Muscle of leg (tissue), 11 donors: Measurements from ENCODE around the gene TRPM6. TPM values are rescaled to one million over a fixed set of nuclear protein-coding genes. Genes with fewer than 3 reads are reported as not detected.

Source experiments
- DNase-seq: peaks from one replicate; pipeline ENCODE4 v3.0.0; 2013
- H3K27ac ChIP-seq: one replicate; pipeline ENCODE4 v1.5.1; 2013; ENCODE audit warnings: mild to moderate bottlenecking, low read length, control low read depth
- H3K27me3 ChIP-seq: one replicate; pipeline ENCODE4 v1.6.1; 2013; ENCODE audit warnings: low read length; ENCODE audit not compliant: control insufficient read depth, insufficient read depth
- H3K36me3 ChIP-seq: one replicate; pipeline ENCODE4 v1.6.1; 2013; ENCODE audit warnings: low read length; ENCODE audit not compliant: control insufficient read depth, insufficient read depth
- H3K4me1 ChIP-seq: one replicate; pipeline ENCODE4 v1.6.1; 2013; ENCODE audit warnings: low read length; ENCODE audit not compliant: control insufficient read depth, insufficient read depth
- H3K4me3 ChIP-seq: one replicate; pipeline ENCODE4 v1.5.1; 2013; ENCODE audit warnings: low read length, control low read depth
- H3K9me3 ChIP-seq: replicated peaks from 2 replicates; pipeline ENCODE4 v1.6.1; 2013; ENCODE audit warnings: low read depth, low read length; ENCODE audit not compliant: control insufficient read depth
- WGBS: methylation state at CpG from one replicate; pipeline ENCODE4 v1.1.5; 2013; ENCODE audit warnings: missing lambda C conversion rate; ENCODE audit not compliant: insufficient coverage; 5-methylcytosine and 5-hydroxymethylcytosine counted together
- polyA plus RNA-seq, 8 donors: library from polyadenylated mRNA; unstranded; fragments of 120-200 nt; gene quantifications; one replicate each; pipeline versions ENCODE4 v1.2.1 to v1.2.3, GENCODE V29; 2013; ENCODE audit warnings: inconsistent platforms in 1 of 8, low replicate concordance in 1 of 8; ENCODE audit not compliant: insufficient read length in 8 of 8, insufficient read depth in 1 of 8
- total RNA-seq: library from RNA; stranded (reverse); fragments of 120-200 nt; gene quantifications from one replicate; pipeline ENCODE4 v1.2.4, GENCODE V29; 2013

Gene TRPM6
- total and polyA plus RNA-seq, 9 donors, result 0.04 to 0.62 (median 0.08) TPM

GRCh38 chr9:74817816-74818215, 69.9 kb downstream of the TRPM6 start:
- no CpG with 5 or more reads among the region's 2 CpGs for WGBS
- no peaks in the 10 kb centered on the region for H3K4me1 ChIP-seq
- H3K36me3 ChIP-seq, result no peaks in the 10 kb centered on the region
- no peaks in the 10 kb centered on the region for H3K27me3 ChIP-seq
- no peak for DNase-seq
- no peaks in the 10 kb centered on the region for H3K9me3 ChIP-seq
- no peak overlapping the region for H3K27ac ChIP-seq
- H3K4me3 ChIP-seq, result no peak overlapping the region

- no peak overlapping the region for H3K4me3 ChIP-seq
- no peak for DNase-seq
- no peak overlapping the region for H3K27ac ChIP-seq
- H3K4me1 ChIP-seq, result no peaks in the 10 kb centered on the region
- H3K27me3 ChIP-seq, result no peaks in the 10 kb centered on the region
- 83% methylated on average over 8 of the region's 9 CpGs for WGBS
- H3K9me3 ChIP-seq, result no peaks in the 10 kb centered on the region
- H3K36me3 ChIP-seq, result no peaks in the 10 kb centered on the region
Observed at GRCh38 chr9:74817281-74817810, 70.4 kb downstream of the TRPM6 start.

GRCh38 chr9:74810200-74810599, 77.5 kb downstream of the TRPM6 start:
- H3K27ac ChIP-seq, result no peak overlapping the region
- H3K36me3 ChIP-seq, result no peaks in the 10 kb centered on the region
- H3K4me3 ChIP-seq, result no peak overlapping the region
- no peaks in the 10 kb centered on the region for H3K27me3 ChIP-seq
- DNase-seq, result no peak
- H3K4me1 ChIP-seq, result no peaks in the 10 kb centered on the region
- no peaks in the 10 kb centered on the region for H3K9me3 ChIP-seq
- no CpG with 5 or more reads among the region's 2 CpGs for WGBS

- Histone ChIP-seq H3K27me3 (no peaks in the 10 kb centered on the region), H3K36me3 (no peaks in the 10 kb centered on the region), H3K4me3 (no peak overlapping the region), H3K9me3 (no peaks in the 10 kb centered on the region), H3K27ac (no peak overlapping the region), H3K4me1 (no peaks in the 10 kb centered on the region)
- no peak for DNase-seq
- WGBS, result no CpG with 5 or more reads among the region's 2 CpGs
Observed at GRCh38 chr9:74804018-74804385, 83.7 kb downstream of the TRPM6 start.

GRCh38 chr9:74803376-74804017, 84.2 kb downstream of the TRPM6 start:
- H3K9me3 ChIP-seq, result no peaks in the 10 kb centered on the region
- no peak for DNase-seq
- no peak overlapping the region for H3K27ac ChIP-seq
- H3K36me3 ChIP-seq, result no peaks in the 10 kb centered on the region
- no peaks in the 10 kb centered on the region for H3K27me3 ChIP-seq
- no CpG with 5 or more reads among the region's 4 CpGs for WGBS
- H3K4me1 ChIP-seq, result no peaks in the 10 kb centered on the region
- H3K4me3 ChIP-seq, result no peak overlapping the region

GRCh38 chr9:74800226-74800625, 87.5 kb downstream of the TRPM6 start:
- WGBS, result 59% methylated on average over 6 of the region's 7 CpGs
- Histone ChIP-seq H3K4me1 (no peaks in the 10 kb centered on the region), H3K4me3 (no peak overlapping the region), H3K27me3 (no peaks in the 10 kb centered on the region), H3K36me3 (no peaks in the 10 kb centered on the region), H3K9me3 (no peaks in the 10 kb centered on the region), H3K27ac (no peak overlapping the region)
- DNase-seq, result no peak

GRCh38 chr9:74795803-74796202, 91.9 kb downstream of the TRPM6 start:
- no peak overlapping the region for H3K27ac ChIP-seq
- DNase-seq, result no peak
- no peaks in the 10 kb centered on the region for H3K36me3 ChIP-seq
- no CpG with 5 or more reads among the region's 1 CpG for WGBS
- H3K4me3 ChIP-seq, result no peak overlapping the region
- H3K27me3 ChIP-seq, result no peaks in the 10 kb centered on the region
- no peaks in the 10 kb centered on the region for H3K9me3 ChIP-seq
- no peaks in the 10 kb centered on the region for H3K4me1 ChIP-seq

- no peak overlapping the region for H3K27ac ChIP-seq
- no peak overlapping the region for H3K4me3 ChIP-seq
- no peak for DNase-seq
- 52% methylated on average over 4 of the region's 4 CpGs for WGBS
- H3K36me3 ChIP-seq, result no peaks in the 10 kb centered on the region
- no peaks in the 10 kb centered on the region for H3K27me3 ChIP-seq
- no peaks in the 10 kb centered on the region for H3K4me1 ChIP-seq
- H3K9me3 ChIP-seq, result no peaks in the 10 kb centered on the region
Observed at GRCh38 chr9:74795081-74795480, 92.6 kb downstream of the TRPM6 start.

GRCh38 chr9:74784506-74784905, 103.2 kb downstream of the TRPM6 start:
- Histone ChIP-seq H3K4me3 (no peak overlapping the region), H3K36me3 (no peaks in the 10 kb centered on the region), H3K27ac (no peak overlapping the region), H3K4me1 (no peaks in the 10 kb centered on the region), H3K9me3 (no peaks in the 10 kb centered on the region), H3K27me3 (peaks cover 2% of the 10 kb centered on the region)
- 59% methylated on average over 2 of the region's 5 CpGs for WGBS
- DNase-seq, result no peak

- H3K27me3 ChIP-seq, result no peaks in the 10 kb centered on the region
- WGBS, result no CpG with 5 or more reads among the region's 2 CpGs
- DNase-seq, result no peak
- H3K9me3 ChIP-seq, result no peaks in the 10 kb centered on the region
- no peak overlapping the region for H3K4me3 ChIP-seq
- no peak overlapping the region for H3K27ac ChIP-seq
- no peaks in the 10 kb centered on the region for H3K4me1 ChIP-seq
- no peaks in the 10 kb centered on the region for H3K36me3 ChIP-seq
Observed at GRCh38 chr9:74783408-74783807, 104.3 kb downstream of the TRPM6 start.
